NOMO-1 treated with DMSO at 0.1 percent for 48 hours (cell line): Measurements from ENCODE around the gene MRPS18A.
A peak's percentile ranks its signal among the peaks of the same experiment; 100 is the strongest.
"Not testable (repeated sequence)": the region's sequence is repeated elsewhere in the genome, so short reads cannot be mapped to it uniquely, and the experiment has no call there.

Experiments used
- DNase-seq: peaks from one replicate; lab custom pipeline; 2025; ENCODE audit not compliant: unreplicated experiment; lab: John Stamatoyannopoulos, UW

MRPS18A gene

GRCh38 chr6:43639984-43640800 is 47.4 kb downstream of the MRPS18A start:
- no peak for DNase-seq

DNA sequence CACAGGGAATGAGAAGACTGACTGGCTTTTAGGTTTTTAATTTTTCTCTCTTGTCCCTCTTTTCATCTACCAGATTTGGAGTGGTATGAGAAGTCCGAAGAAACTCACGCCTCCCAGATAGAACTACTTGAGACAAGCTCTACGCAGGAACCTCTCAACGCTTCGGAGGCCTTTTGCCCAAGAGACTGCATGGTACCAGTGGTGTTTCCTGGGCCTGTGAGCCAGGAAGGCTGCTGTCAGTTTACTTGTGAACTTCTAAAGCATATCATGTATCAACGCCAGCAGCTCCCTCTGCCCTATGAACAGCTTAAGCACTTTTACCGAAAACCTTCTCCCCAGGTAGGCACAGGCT is 51.3 kb downstream of the MRPS18A start:
- DNase-seq = no peak

- DNase-seq = peak; percentile 74
Measured at GRCh38 chr6:43635387-43636307, 51.9 kb downstream of the MRPS18A start, which contains the start of gene MAD2L1BP. Gene MAD2L1BP, plus strand, starts transcription at chr6:43635840. Its CDS starts 36 bp downstream, at chr6:43635876.

GRCh38 chr6:43634702-43635303 is 52.8 kb downstream of the MRPS18A start:
- DNase-seq = no peak

DNA sequence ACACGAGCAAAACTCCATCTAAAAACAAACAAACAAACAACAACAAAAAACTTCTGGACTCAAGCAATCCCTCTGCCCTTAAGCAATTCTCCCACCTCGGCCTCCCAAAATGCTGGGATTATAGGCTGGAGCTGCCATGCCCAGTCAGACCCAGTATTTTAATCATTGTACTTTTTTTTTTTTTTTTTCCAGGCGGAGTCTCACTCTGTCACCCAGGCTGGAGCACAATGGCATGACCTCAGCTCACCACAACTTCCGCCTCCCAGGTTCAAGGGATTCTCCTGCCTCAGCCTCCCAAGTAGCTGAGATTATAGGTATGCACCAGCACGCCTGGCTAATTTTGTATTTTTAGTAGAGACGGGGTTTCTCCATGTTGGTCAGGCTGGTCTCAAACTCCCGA is 54.6 kb downstream of the MRPS18A start:
- not testable (repeated sequence) for DNase-seq

GRCh38 chr6:43630980-43631619 is 56.5 kb downstream of the MRPS18A start:
- DNase-seq = no peak

DNA sequence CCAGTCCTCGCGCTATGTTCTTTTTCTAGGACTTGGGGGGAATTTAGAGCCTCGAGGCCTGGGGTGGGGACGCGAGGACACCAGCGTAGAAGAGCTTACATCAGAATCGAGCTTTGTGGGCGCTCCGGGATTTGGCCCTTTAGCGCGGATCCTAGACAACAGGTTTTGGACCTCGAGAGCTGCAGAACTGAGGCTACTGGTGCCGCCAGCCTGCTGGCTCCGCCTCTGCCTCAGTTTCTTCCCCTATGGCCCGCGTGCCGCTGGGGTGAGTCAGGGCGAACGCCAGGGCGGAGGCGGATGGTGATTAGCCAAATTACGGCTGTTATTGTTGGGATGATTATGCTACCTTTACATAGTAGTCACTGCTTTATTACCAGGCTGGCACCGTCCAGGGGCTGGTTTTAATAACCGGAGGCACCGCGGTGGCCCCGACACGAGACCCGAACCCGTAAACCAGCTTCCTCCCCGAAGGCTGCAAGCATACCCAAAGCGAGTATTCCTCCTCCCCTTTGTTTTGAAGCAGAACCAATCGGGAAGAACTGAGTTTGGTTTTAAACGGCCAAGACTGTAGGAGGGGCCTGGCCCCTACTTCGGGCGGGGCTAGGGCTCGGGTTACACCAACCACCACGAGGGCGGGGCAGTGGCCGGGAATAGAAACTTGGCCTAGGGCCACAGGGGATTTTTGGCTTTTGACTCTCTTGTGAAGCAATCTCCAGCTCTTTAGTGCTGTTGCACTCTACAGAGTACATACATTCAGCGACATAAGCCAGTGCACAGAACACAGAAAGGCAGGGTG is 57.9 kb downstream of the MRPS18A start:
- peak; percentile 98 for DNase-seq

- peak; percentile 99 for DNase-seq
Measured at GRCh38 chr6:43629104-43629504, 58.5 kb downstream of the MRPS18A start, which contains the start of gene GTPBP2. Gene GTPBP2, minus strand, starts transcription at chr6:43629264. Its CDS starts 102 bp downstream, at chr6:43629162.

GRCh38 chr6:43628393-43629103 is 59.0 kb downstream of the MRPS18A start:
- no peak for DNase-seq

DNA sequence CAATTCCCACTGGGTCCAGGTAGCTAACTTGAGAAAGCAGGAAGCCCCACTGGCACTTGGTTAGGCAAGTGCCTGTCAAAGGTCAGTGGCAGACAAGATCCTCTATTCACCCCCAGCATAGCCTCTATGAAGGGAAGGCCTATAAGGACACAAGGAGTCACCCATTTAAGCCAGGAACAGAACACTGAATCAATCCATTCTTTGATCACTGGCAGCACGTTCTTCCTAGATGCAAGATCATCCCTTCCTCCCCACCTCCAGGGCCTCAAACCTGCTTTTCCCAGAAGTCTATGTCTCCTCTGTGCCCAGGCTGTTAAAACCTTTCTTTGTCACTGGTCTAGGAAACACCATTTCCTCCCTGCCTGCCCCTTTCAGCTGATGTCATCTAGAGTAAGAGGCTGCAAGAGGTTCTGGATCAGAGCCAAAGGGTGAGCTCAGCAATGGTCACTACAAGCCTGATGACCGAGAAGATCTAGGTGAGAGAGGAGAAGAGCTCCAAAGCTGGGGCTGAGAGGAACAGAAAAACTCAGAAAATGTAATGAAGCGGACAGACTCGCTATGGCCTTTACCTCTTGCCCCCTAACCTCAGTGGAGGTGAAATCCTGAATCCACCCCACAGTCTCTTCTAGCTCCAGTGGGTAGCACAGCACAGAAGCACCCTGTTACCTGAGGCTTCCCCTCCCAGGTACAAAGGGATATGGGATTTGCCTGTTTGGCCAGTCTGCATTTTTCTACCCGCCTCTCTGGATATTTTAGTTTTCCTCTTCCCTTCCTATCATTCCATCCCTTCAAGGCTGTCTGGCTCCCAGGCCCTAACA is 60.4 kb downstream of the MRPS18A start:
- DNase-seq = peak; percentile 10

DNA sequence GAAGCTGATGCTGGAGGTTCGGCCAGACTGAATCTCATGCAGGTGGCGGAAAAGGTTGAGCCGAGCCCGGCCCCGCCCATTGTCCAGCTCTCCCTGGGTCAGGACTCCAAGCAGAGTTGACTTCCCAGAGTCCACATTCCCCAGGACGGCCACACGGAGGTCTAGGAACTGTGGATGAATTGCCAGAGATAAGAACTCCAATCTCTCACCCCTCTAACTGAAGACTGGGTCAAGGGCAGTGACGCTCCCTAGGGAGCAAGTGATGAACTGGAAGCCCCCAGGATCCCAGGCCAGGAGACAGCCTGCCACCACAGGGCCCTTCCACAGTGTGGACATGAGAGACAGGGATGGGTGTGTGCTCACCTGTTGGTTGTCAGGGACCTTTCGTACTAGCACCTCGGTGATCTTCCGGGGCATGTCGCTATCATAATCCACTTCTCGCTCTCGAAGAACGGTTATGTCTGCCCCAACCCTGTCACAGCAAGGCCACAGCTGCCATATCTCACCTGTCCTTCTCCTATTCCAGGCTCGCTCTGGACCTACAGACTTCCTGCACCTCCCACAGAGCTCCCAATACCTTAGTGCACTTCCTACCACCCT is 62.1 kb downstream of the MRPS18A start:
- no peak for DNase-seq

GRCh38 chr6:43624786-43625288 is 62.8 kb downstream of the MRPS18A start:
- DNase-seq = no peak

GRCh38 chr6:43623880-43624785 is 63.5 kb downstream of the MRPS18A start:
- no peak for DNase-seq

DNA sequence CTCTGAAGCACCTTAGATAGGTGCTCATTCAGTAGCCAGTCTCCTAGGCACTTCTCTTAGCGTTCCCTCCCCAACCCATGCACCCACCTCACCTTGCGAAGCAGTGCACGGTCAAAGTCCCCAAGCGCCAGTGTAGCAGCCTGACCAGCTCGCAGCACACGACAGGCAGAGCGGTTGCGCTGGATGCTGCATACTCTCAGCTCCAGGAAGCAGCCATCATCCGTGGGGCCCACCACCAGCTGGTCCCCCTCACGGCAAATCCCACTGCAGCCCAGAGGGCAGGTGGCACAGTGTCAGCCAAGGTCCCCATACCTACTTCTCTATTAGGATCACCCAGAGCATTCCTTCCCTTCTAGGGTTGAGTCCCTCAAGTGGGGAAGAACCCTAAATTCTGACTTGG is 65.0 kb downstream of the MRPS18A start:
- DNase-seq = no peak

GRCh38 chr6:43621836-43622180 is 65.8 kb downstream of the MRPS18A start:
- no peak for DNase-seq
